T-cell (primary cell): ENCODE measurements around the gene CIROP. TPM values are rescaled to one million over a fixed set of nuclear protein-coding genes. Genes with fewer than 3 reads are reported as not detected.

Experiments
- ATAC-seq, 4 experiments: fragments of 200-7000 bp in 3 of 4; fragments of 150-1000 bp in 1 of 4; cut with Tn5 transposase; replicated peaks in 1 of 4; 1 replicate in 3 of 4; 2 replicates in 1 of 4; pipeline ENCODE4 v1.10.0; 2021; ENCODE audit warnings: moderate library complexity in 3 of 4, mild to moderate bottlenecking in 2 of 4, moderate number of reproducible peaks in 1 of 4
- CTCF ChIA-PET, 2 donors: fragments of 300-600 bp; sonication (Branson Sonifier 250); formaldehyde crosslinking; loops; one replicate each; lab custom pipeline; 2022; ENCODE audit warnings: antibody characterized with exemption in 2 of 2; lab: Charles Lee
- POLR2A ChIA-PET, 2 donors: fragments of 300-600 bp; sonication (Branson Sonifier 250); formaldehyde crosslinking; loops; one replicate each; lab custom pipeline; 2022; ENCODE audit warnings: antibody characterized with exemption in 2 of 2; lab: Charles Lee
- DNase-seq, 35 experiments: peaks; one replicate each; pipeline versions ENCODE4 v3.0.0 to v3.0.0-alpha.2; 2013 to 2023
- H3K27ac ChIP-seq: one replicate; pipeline ENCODE4 v1.5.1; 2013; ENCODE audit warnings: low read length
- H3K27me3 ChIP-seq, 2 experiments: replicated peaks in 1 of 2; 1 replicate in 1 of 2; 2 replicates in 1 of 2; pipeline versions ENCODE4 v1.6.1 to v1.7.0; 2013; ENCODE audit warnings: low read length in 1 of 2, mixed read lengths in 1 of 2; ENCODE audit not compliant: control insufficient read depth in 2 of 2, insufficient read depth in 2 of 2; ENCODE audit errors: extremely low read depth in 1 of 2
- H3K36me3 ChIP-seq, 2 donors: 1 replicate in 1 of 2; 2 replicates in 1 of 2; pipeline versions ENCODE4 v1.6.1 to v1.7.0; 2013; ENCODE audit warnings: low read length in 1 of 2; ENCODE audit not compliant: control insufficient read depth in 2 of 2, insufficient read depth in 1 of 2; ENCODE audit errors: extremely low read depth in 1 of 2
- H3K4me1 ChIP-seq, 2 experiments: 1 replicate in 1 of 2; 2 replicates in 1 of 2; pipeline versions ENCODE4 v1.6.1 to v1.7.0; 2013; ENCODE audit warnings: low read length in 2 of 2, mixed read lengths in 1 of 2; ENCODE audit not compliant: insufficient read depth in 2 of 2, control insufficient read depth in 1 of 2; ENCODE audit errors: extremely low read depth in 1 of 2
- H3K4me3 ChIP-seq, 2 donors: 1 replicate in 1 of 2; 2 replicates in 1 of 2; pipeline versions ENCODE4 v1.5.1 to v1.7.0; 2013; ENCODE audit warnings: mild to moderate bottlenecking in 2 of 2, low read length in 1 of 2, moderate library complexity in 1 of 2; ENCODE audit not compliant: control insufficient read depth in 1 of 2; ENCODE audit errors: extremely low read depth in 1 of 2
- H3K9me3 ChIP-seq: 2 replicates; pipeline ENCODE4 v1.7.0; 2013
- H3K27ac Mint-ChIP-seq, 2 donors: one replicate each; pipeline ENCODE4 v1.8.0; 2020 to 2021; ENCODE audit warnings: mild to moderate bottlenecking in 2 of 2, mixed read lengths in 2 of 2
- H3K27me3 Mint-ChIP-seq, 2 donors: one replicate each; pipeline ENCODE4 v1.8.0; 2021 to 2022; ENCODE audit warnings: mixed read lengths in 2 of 2
- H3K36me3 Mint-ChIP-seq: one replicate; pipeline ENCODE4 v1.8.0; 2021; ENCODE audit warnings: mixed read lengths
- H3K4me1 Mint-ChIP-seq, 3 donors: one replicate each; pipeline ENCODE4 v1.8.0; 2020 to 2022; ENCODE audit warnings: mixed read lengths in 3 of 3, mild to moderate bottlenecking in 1 of 3
- H3K4me3 Mint-ChIP-seq, 3 donors: one replicate each; pipeline ENCODE4 v1.8.0; 2020 to 2022; ENCODE audit warnings: mild to moderate bottlenecking in 3 of 3, mixed read lengths in 3 of 3, moderate library complexity in 3 of 3
- H3K9me3 Mint-ChIP-seq, 3 donors: one replicate each; pipeline ENCODE4 v1.8.0; 2020 to 2022; ENCODE audit warnings: mixed read lengths in 3 of 3
- WGBS: methylation state at CpG from one replicate; pipeline ENCODE4 v1.1.5; 2013; ENCODE audit warnings: missing lambda C conversion rate; ENCODE audit not compliant: insufficient coverage; 5-methylcytosine and 5-hydroxymethylcytosine counted together
- total RNA-seq, 35 experiments: library from RNA in 6 of 35; stranded (reverse) in 6 of 35; fragments of 120-200 nt in 1 of 35; gene quantifications; one replicate each; pipeline versions ENCODE4 v1.2.1 to v1.2.4 and lab custom pipeline; 2013 to 2026

Gene CIROP
- total RNA-seq, 5 donors from 2014 or later (not counting 1 experiment from before 2014, with no cell fraction given), result not detected

DNA sequence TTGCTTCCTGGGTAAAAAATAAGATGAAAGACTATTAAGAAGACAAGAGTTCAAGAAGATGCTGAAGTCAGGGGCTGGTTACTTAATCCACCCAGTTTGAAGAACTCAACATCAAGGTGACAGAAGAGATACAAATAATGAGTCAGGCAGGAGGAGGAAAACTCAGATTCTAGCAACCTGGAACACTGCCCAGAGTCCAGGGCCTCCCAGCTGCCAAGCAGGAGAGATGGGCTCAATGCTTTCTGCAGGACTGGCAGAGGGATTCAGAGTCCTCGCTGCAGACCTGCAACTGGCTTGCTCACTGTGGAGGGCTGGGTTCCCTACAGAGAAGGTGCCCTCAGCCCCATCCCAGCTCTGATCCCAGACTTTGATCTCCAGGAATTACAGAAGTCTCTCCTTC lies 42.9 kb upstream of the CIROP start:
- DNase-seq (no peak), ATAC-seq (no peak)
- no peaks in the 10 kb centered on the region for H3K9me3 Mint-ChIP-seq
- ChIA-PET POLR2A (interaction anchor here in 1 of 2 donors (0.7 kb wide), 1 partner anchor 26 kb away, joined by 3 read pairs; no protein-coding TSS in a partner anchor), CTCF (no interaction called here)
- H3K36me3 Mint-ChIP-seq, result no peaks in the 10 kb centered on the region
- H3K27me3 ChIP-seq, result peaks cover 0 to 28% of the 10 kb centered on the region in 2 experiments
- no peak overlapping the region for H3K27ac ChIP-seq
- H3K4me1 ChIP-seq, result no peaks in the 10 kb centered on the region
- H3K4me3 Mint-ChIP-seq, result no peak overlapping the region
- 78% methylated on average over 1 of the region's 1 CpG for WGBS
- no peaks in the 10 kb centered on the region for H3K4me1 Mint-ChIP-seq
- H3K36me3 ChIP-seq, result no peaks in the 10 kb centered on the region
- H3K27me3 Mint-ChIP-seq, result peaks cover 12 to 24% of the 10 kb centered on the region in 2 donors
- no peaks in the 10 kb centered on the region for H3K9me3 ChIP-seq
- H3K4me3 ChIP-seq, result no peak overlapping the region
- H3K27ac Mint-ChIP-seq, result no peak overlapping the region

DNA sequence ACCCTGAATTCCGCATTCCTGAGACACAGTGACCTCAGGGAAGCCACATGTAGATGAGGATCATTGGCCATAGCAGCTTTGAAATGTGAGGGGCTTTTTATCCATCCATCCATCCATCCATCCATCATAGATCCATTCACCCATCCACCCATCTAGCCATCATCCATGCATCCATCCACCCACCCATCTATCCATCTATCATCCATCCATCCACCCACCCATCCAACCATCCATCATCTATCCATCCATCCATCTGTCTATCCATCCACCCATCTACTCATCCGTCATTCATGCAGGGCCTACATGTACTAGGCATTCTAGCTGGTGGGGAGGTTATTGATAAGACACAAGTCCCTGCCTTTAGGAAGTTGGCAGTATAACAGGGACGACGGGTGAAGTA lies 42.2 kb upstream of the CIROP start:
- no peak overlapping the region for H3K27ac ChIP-seq
- peaks cover 0 to 23% of the 10 kb centered on the region in 2 experiments for H3K27me3 ChIP-seq
- WGBS, result 67% methylated on average over 2 of the region's 4 CpGs
- Mint-ChIP-seq H3K36me3 (no peaks in the 10 kb centered on the region), H3K27ac (no peak overlapping the region), H3K9me3 (no peaks in the 10 kb centered on the region), H3K27me3 (peaks cover 12 to 24% of the 10 kb centered on the region in 2 donors), H3K4me3 (no peak overlapping the region), H3K4me1 (no peaks in the 10 kb centered on the region)
- no peaks in the 10 kb centered on the region for H3K36me3 ChIP-seq
- H3K9me3 ChIP-seq, result no peaks in the 10 kb centered on the region
- POLR2A ChIA-PET, result no interaction called here
- no peak overlapping the region for H3K4me3 ChIP-seq
- H3K4me1 ChIP-seq, result no peaks in the 10 kb centered on the region
- CTCF ChIA-PET, result no interaction called here
- no peak for DNase-seq
- no peak for ATAC-seq

DNA sequence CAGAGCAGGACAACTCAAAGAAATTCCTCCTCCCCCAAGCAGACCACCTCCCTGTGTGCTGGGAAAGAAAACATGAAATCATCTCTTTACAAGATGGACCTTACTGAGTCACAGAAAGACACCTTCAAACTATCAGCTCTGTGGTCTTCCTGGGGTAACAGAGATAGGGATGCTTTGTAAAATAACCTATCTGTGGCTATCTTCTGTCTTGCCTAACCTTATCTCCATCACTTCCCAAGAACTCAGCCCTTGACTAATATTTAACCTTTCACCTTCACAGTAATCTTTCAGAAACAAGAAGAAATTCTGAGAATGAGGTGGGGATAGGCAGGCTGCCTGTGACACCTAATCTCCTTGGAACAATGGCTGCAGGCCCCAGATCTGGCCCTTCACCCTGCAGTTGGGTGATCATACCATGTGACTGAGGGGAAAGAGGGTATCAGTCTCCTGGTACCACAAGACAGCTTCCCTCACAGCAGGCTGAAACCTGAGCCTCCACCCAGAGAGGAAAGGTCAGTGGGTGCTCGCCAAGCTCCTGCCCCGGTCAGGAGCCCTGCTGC lies 41.6 kb upstream of the CIROP start:
- Mint-ChIP-seq H3K36me3 (no peaks in the 10 kb centered on the region), H3K27ac (no peak overlapping the region), H3K9me3 (no peaks in the 10 kb centered on the region), H3K4me1 (no peaks in the 10 kb centered on the region), H3K27me3 (peaks cover 12 to 24% of the 10 kb centered on the region in 2 donors), H3K4me3 (no peak overlapping the region)
- no peak for DNase-seq
- Histone ChIP-seq H3K4me3 (no peak overlapping the region), H3K4me1 (no peaks in the 10 kb centered on the region), H3K36me3 (no peaks in the 10 kb centered on the region), H3K27ac (no peak overlapping the region), H3K9me3 (no peaks in the 10 kb centered on the region), H3K27me3 (peaks cover 0 to 18% of the 10 kb centered on the region in 2 experiments)
- no CpG with 5 or more reads among the region's 2 CpGs for WGBS
- ChIA-PET POLR2A (no interaction called here), CTCF (no interaction called here)
- ATAC-seq, result no peak

DNA sequence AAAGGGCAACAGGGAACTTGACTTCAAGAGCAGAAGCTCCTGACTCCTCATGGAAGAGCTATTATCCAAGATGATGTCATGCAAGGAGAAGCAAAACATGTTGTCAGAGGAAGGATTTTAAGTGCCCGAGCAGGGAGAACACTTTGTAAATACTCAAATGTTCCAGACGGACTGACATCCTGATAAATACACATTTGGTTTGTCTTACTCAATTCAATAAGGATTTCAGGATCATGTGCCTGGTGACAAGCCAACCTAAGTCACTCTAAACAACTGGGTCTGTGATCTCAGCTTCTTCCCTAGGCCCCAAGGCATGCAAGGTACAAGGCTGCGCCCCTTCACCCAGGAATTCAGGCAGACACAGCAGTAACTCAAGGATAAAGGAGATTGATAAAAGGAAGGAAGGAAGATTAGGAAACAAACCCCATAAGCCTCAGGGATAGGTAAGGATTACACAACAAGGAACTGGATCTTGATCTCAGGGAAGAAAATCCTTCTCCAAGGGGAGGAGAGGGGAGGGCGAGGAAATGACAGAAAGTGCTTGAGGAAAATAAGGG lies 41.1 kb upstream of the CIROP start:
- Mint-ChIP-seq H3K9me3 (no peaks in the 10 kb centered on the region), H3K36me3 (no peaks in the 10 kb centered on the region), H3K27ac (no peak overlapping the region), H3K4me3 (no peak overlapping the region), H3K4me1 (no peaks in the 10 kb centered on the region), H3K27me3 (peaks cover 12 to 24% of the 10 kb centered on the region in 2 donors)
- Histone ChIP-seq H3K9me3 (no peaks in the 10 kb centered on the region), H3K27me3 (peaks cover 0 to 13% of the 10 kb centered on the region in 2 experiments), H3K4me1 (no peaks in the 10 kb centered on the region), H3K36me3 (no peaks in the 10 kb centered on the region), H3K27ac (no peak overlapping the region), H3K4me3 (no peak overlapping the region)
- no peak for ATAC-seq
- CTCF ChIA-PET, result no interaction called here
- WGBS, result no CpG with 5 or more reads among the region's 4 CpGs
- POLR2A ChIA-PET, result no interaction called here
- no peak for DNase-seq

DNA sequence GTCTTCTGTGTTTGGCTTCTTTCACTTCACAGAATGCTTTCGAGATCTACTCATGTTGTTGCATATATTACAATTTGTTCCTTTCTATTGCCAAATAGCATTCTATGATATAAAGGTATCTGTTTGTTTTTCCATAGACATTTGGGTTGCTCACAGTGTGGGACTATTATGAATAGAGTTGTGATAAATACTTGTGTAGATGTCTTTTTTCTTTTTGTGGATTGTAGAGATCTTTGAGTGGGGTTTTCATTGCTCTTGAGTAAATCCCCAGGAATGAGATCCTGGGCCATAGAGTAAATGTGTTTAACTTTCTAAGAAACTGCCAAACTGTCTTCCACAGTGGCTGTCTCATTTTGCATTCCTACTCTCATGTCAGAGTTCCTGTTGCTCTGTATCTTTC lies 39.1 kb upstream of the CIROP start:
- H3K4me1 Mint-ChIP-seq, result no peaks in the 10 kb centered on the region
- Histone ChIP-seq H3K4me3 (no peak overlapping the region), H3K27me3 (peaks cover 0 to 14% of the 10 kb centered on the region in 2 experiments), H3K4me1 (no peaks in the 10 kb centered on the region), H3K9me3 (no peaks in the 10 kb centered on the region), H3K36me3 (no peaks in the 10 kb centered on the region), H3K27ac (no peak overlapping the region)
- no peaks in the 10 kb centered on the region for H3K36me3 Mint-ChIP-seq
- peaks cover 10 to 18% of the 10 kb centered on the region in 2 donors for H3K27me3 Mint-ChIP-seq
- ChIA-PET POLR2A (no interaction called here), CTCF (no interaction called here)
- WGBS, result no CpG with 5 or more reads among the region's 1 CpG
- no peak for DNase-seq
- H3K9me3 Mint-ChIP-seq, result no peaks in the 10 kb centered on the region
- no peak overlapping the region for H3K27ac Mint-ChIP-seq
- no peak for ATAC-seq
- no peak overlapping the region for H3K4me3 Mint-ChIP-seq

DNA sequence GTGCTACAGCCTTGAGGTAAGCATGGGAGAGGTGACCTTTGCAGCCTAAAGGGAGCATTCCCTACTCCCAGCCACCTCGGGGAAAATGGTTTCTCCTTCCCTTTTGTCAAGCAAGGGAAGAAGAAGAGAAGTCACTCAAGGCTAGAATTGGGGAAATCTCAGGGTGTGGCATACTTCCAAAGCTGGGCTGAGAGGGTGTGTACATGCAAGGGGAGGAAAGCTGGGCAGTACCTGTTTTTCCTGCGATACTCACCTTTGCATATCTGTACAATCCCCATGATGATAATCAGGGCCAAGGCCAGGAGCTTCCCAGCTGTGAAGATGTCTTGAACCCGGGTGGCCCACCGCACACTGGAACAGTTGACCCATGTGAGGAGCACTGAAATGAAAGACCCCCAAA lies 38.0 kb upstream of the CIROP start:
- Histone ChIP-seq H3K4me1 (no peaks in the 10 kb centered on the region), H3K4me3 (no peak overlapping the region), H3K9me3 (no peaks in the 10 kb centered on the region), H3K27ac (no peak overlapping the region), H3K36me3 (no peaks in the 10 kb centered on the region), H3K27me3 (peaks cover 0 to 14% of the 10 kb centered on the region in 2 experiments)
- no peaks in the 10 kb centered on the region for H3K36me3 Mint-ChIP-seq
- H3K4me1 Mint-ChIP-seq, result no peaks in the 10 kb centered on the region
- ATAC-seq (no peak), DNase-seq (no peak)
- ChIA-PET POLR2A (no interaction called here), CTCF (interaction anchor here in 1 of 2 donors (0.5 kb wide), 1 partner anchor 34 kb away, joined by 3 read pairs; no protein-coding TSS in a partner anchor)
- 100% methylated on average over 2 of the region's 4 CpGs for WGBS
- no peak overlapping the region for H3K4me3 Mint-ChIP-seq
- peaks cover 10 to 11% of the 10 kb centered on the region in 2 donors for H3K27me3 Mint-ChIP-seq
- no peaks in the 10 kb centered on the region for H3K9me3 Mint-ChIP-seq
- no peak overlapping the region for H3K27ac Mint-ChIP-seq
